Measurements from ENCODE around the gene DLG5.

- TF ChIP-seq POLR2A (IDR thresholded peaks at IDR 0.05; ENCODE audit: low read length) (no peak), GATA1 (IDR thresholded peaks at IDR 0.05; ENCODE audit: low read depth, low read length) (no peak)
These were observed 15.2 kb upstream of the DLG5 start for GRCh38 chr10:77941790-77942189.

Measured in erythroblast (primary cell).